ENCODE data around the gene MTHFR.

- no peak for TF ChIP-seq CTCF (IDR thresholded peaks at IDR 0.05; ENCODE audit: insufficient read depth, low read length)
- TF ChIP-seq REST (IDR thresholded peaks at IDR 0.05; ENCODE audit: insufficient replicate concordance, low read depth), result no peak
- no peak for TF ChIP-seq GABPA (IDR thresholded peaks at IDR 0.05; ENCODE audit: low read depth)
These were observed 19.4 kb upstream of the MTHFR start for GRCh38 chr1:11825131-11825530.

Measured in HL-60 (cell line).